HFFc6 (cell line): ENCODE measurements around the gene KLF12. TPM values are rescaled to one million over a fixed set of nuclear protein-coding genes. Genes with fewer than 3 reads are reported as not detected.

Experiments
- DNase-seq: peaks from one replicate; pipeline ENCODE4 v3.0.0-alpha.2; 2018
- H3K27ac Mint-ChIP-seq: 2 replicates; pipeline ENCODE4 v1.8.0; 2020; ENCODE audit warnings: mild to moderate bottlenecking, mixed read lengths
- H3K27me3 Mint-ChIP-seq: 2 replicates; pipeline ENCODE4 v1.8.0; 2021; ENCODE audit warnings: mild to moderate bottlenecking, moderate library complexity, mixed read lengths; ENCODE audit not compliant: insufficient read depth
- H3K36me3 Mint-ChIP-seq: 2 replicates; pipeline ENCODE4 v1.8.0; 2021; ENCODE audit warnings: low read depth, mixed read lengths
- H3K4me1 Mint-ChIP-seq: 2 replicates; pipeline ENCODE4 v1.8.0; 2020; ENCODE audit warnings: low read depth, mixed read lengths
- H3K4me3 Mint-ChIP-seq: 2 replicates; pipeline ENCODE4 v1.8.0; 2020; ENCODE audit warnings: mild to moderate bottlenecking, moderate library complexity, mixed read lengths
- H3K9me3 Mint-ChIP-seq: 2 replicates; pipeline ENCODE4 v1.8.0; 2020; ENCODE audit warnings: mild to moderate bottlenecking, mixed read lengths
- total RNA-seq, 6 experiments: library from RNA; stranded (reverse); fragmentation: NEBNext Ultra II Directional; extraction: Animal tissue kit (Norgen Biotek cat#: 25700); gene quantifications; 2 replicates in 1 of 6; 3 replicates in 5 of 6; pipeline ENCODE4 v1.2.3, GENCODE V29; 2021
- TF ChIP-seq, protein P1 (sequence below): fragments of 200-600 bp; sonication (generic); IDR thresholded peaks from 2 replicates; pipeline ENCODE4 v1.5.0; 2021; ENCODE audit warnings: antibody characterized with exemption, mild to moderate bottlenecking

The KLF12 gene
- total RNA-seq, 6 experiments from 2014 or later = 18.1 to 28.2 (median 24.1) TPM

DNA sequence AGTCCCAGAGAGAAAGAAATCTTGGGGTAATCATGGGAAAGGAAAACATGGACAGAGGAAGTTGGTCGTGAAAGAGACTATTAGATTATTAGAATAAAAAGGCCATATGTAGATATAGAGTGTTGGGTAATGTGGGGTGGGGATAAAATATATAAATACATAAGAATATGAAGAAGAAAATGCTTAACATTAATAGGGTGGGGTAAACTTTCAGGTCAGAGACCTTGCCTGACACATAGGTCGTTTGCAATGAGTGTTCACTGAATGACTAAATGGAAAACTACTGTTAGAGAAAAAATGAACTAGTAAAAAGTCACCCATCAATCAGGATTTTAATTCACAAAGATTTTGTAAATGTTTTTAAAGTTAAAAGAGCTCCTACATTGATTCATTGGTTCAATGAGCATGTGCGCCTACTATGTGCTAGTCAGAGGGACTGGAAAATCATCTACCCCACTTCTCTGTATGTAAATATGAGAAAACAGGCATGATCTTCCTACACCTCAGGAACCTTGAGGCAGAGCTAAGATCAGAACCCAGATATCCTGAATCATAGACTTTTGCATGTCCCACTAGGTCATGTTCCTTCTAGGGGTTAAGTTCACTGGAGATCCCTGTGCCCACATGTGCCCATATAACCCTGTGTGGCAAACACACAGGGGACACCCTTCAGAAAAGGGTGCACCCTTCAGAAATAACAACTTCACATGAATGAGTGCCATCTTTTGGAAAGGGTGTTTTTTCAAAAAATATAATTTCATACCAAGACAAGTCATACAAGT is 24.6 kb upstream of the KLF12 start:
- Mint-ChIP-seq H3K4me3 (no peak overlapping the region), H3K27me3 (no peaks in the 10 kb centered on the region), H3K27ac (no peak overlapping the region), H3K4me1 (peaks cover 11% of the 10 kb centered on the region), H3K36me3 (no peaks in the 10 kb centered on the region), H3K9me3 (no peaks in the 10 kb centered on the region)
- no peak for DNase-seq
- TF ChIP-seq, protein P1, sequence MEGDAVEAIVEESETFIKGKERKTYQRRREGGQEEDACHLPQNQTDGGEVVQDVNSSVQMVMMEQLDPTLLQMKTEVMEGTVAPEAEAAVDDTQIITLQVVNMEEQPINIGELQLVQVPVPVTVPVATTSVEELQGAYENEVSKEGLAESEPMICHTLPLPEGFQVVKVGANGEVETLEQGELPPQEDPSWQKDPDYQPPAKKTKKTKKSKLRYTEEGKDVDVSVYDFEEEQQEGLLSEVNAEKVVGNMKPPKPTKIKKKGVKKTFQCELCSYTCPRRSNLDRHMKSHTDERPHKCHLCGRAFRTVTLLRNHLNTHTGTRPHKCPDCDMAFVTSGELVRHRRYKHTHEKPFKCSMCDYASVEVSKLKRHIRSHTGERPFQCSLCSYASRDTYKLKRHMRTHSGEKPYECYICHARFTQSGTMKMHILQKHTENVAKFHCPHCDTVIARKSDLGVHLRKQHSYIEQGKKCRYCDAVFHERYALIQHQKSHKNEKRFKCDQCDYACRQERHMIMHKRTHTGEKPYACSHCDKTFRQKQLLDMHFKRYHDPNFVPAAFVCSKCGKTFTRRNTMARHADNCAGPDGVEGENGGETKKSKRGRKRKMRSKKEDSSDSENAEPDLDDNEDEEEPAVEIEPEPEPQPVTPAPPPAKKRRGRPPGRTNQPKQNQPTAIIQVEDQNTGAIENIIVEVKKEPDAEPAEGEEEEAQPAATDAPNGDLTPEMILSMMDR = no peak

DNA sequence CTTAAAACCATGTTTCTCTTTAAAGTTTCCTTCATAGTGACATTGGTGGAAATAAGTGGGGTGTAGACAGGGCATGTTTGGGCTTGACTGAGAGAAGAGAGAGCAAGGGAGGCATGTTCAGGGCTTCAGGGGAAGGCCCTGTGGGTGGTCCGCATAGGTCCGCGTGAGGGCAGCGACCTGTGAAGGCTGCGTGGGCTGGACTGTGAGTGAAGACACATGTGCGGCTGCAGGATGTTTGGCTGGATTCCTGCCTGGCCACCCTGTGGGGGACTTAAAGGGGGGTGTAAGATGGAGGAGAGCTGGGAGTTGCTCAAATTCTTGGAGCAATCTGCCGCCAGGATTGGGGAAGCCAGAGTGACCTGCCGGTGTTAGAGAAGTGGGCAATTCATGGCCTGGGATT is 23.8 kb upstream of the KLF12 start:
- Mint-ChIP-seq H3K4me3 (no peak overlapping the region), H3K4me1 (peaks cover 11% of the 10 kb centered on the region), H3K27ac (no peak overlapping the region), H3K9me3 (no peaks in the 10 kb centered on the region), H3K36me3 (no peaks in the 10 kb centered on the region), H3K27me3 (no peaks in the 10 kb centered on the region)
- no peak for DNase-seq
- TF ChIP-seq, protein P1 = no peak

DNA sequence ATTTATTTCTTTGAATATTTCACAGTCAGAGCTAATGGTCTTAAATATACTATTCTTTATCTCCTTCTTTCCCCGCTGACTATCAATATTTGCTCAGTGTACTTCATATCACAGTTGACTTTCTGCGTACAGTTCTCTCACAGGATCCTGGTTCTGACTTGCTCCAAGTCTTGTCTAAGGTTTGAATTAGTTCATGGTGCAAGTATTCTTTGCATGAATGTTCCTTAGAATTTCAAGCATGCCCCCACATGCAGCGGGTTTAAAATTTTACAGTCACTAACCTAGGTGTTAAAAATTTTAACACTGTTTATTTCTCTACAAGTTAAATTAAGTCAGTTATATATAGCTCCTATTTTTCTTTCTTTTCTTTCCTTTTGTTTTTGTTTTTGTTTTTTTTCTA is 20.8 kb upstream of the KLF12 start:
- H3K9me3 Mint-ChIP-seq = no peaks in the 10 kb centered on the region
- H3K27ac Mint-ChIP-seq = no peak overlapping the region

DNA sequence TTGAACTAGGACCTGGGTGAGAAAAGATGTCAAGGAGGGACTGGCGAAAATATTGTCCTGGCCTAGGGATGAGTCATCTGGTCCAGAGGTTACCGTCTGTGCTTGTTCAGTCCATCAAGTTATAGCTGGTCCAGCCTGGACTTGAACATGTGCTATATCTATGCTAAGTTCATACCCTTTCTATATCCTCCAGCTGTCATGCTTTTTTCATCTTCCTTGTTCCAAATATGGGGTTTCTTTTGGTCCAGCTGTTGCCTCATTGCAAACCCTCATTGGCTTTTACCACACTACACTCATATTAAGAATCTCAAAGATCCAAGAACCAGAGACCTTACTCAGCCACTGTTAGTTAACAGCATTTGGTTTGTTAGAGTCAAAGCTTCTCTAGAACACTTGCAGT is 19.1 kb upstream of the KLF12 start:
- Mint-ChIP-seq H3K4me1 (peaks cover 5% of the 10 kb centered on the region), H3K36me3 (no peaks in the 10 kb centered on the region), H3K27me3 (peaks cover 2% of the 10 kb centered on the region; the same call in 1 of the 2 replicates), H3K9me3 (no peaks in the 10 kb centered on the region), H3K27ac (no peak overlapping the region), H3K4me3 (no peak overlapping the region)
- TF ChIP-seq, protein P1 = no peak
- no peak for DNase-seq

More for the DNA sequence above, 20.8 kb upstream of the KLF12 start:
- TF ChIP-seq, protein P1 = no peak
- peaks cover 11% of the 10 kb centered on the region for H3K4me1 Mint-ChIP-seq
- no peak overlapping the region for H3K4me3 Mint-ChIP-seq
- no peaks in the 10 kb centered on the region for H3K36me3 Mint-ChIP-seq
- no peak for DNase-seq
- H3K27me3 Mint-ChIP-seq = no peaks in the 10 kb centered on the region; the same call in 1 of the 2 replicates

DNA sequence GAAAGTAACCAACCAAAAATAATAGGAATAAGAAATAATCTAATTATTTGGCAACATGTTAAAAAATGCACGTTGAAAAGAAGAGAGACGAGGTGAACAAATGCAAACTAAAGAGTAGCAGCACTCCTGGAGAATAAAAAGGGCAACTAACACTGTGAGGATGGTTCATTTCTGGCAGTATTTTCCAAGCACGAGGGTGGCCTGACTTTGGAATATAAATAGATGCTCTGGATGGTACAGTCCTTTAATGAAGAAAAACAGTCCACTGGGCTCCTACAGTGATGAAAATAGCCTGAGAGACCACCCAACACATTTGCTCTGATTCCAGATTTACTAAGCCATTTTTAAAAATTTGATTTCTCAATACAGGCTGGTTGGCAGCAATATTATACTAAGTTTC is 17.7 kb upstream of the KLF12 start:
- Mint-ChIP-seq H3K4me3 (no peak overlapping the region), H3K9me3 (no peaks in the 10 kb centered on the region), H3K27ac (no peak overlapping the region), H3K27me3 (peaks cover 2% of the 10 kb centered on the region; the same call in 1 of the 2 replicates), H3K36me3 (no peaks in the 10 kb centered on the region), H3K4me1 (no peaks in the 10 kb centered on the region)
- TF ChIP-seq, protein P1 = no peak
- no peak for DNase-seq
